H4 (cell line): ENCODE measurements around the gene PCSK2. TPM values are rescaled to one million over a fixed set of nuclear protein-coding genes. Genes with fewer than 3 reads are reported as not detected.

Source experiments
- DNase-seq: peaks from one replicate; pipeline ENCODE4 v3.0.0-alpha.2; 2015; ENCODE audit warnings: low spot score
- total RNA-seq: library from RNA; depleted of rRNA; stranded (reverse); fragments of >200 nt; shearing (Covaris generic); gene quantifications from 2 replicates; pipeline ENCODE4 v1.2.3, GENCODE V29; 2014

Gene PCSK2
- total RNA-seq, 1 experiment from 2014 or later = 1.6 TPM

DNA sequence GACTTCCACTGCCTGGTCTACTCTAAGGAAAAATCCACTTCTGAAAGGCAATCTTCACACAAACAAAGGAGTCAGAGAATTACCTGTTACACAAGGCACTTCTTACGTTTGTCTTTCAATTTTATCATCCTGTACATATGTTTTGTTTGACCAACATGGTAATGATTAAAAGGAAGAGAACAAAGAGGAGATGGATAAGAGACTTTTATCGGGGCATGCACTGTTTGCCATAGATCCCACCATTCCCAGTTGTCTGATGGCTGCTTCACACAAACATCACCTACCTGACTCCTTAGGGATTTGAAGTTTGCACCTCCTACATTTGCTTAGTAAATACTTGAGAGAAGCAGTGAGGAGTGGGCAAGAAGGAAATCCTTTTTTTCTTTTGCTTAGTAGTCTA is 217.3 kb downstream of the PCSK2 start:
- no peak for DNase-seq

- no peak for DNase-seq
Measured at GRCh38 chr20:17445543-17445942, 218.7 kb downstream of the PCSK2 start.

GRCh38 chr20:17446171-17446570 is 219.3 kb downstream of the PCSK2 start:
- no peak for DNase-seq

- DNase-seq = no peak
Measured at GRCh38 chr20:17448071-17448470, 221.2 kb downstream of the PCSK2 start.

GRCh38 chr20:17449031-17449430 is 222.2 kb downstream of the PCSK2 start:
- DNase-seq = no peak

GRCh38 chr20:17452441-17452840 is 225.6 kb downstream of the PCSK2 start:
- DNase-seq = no peak

DNA sequence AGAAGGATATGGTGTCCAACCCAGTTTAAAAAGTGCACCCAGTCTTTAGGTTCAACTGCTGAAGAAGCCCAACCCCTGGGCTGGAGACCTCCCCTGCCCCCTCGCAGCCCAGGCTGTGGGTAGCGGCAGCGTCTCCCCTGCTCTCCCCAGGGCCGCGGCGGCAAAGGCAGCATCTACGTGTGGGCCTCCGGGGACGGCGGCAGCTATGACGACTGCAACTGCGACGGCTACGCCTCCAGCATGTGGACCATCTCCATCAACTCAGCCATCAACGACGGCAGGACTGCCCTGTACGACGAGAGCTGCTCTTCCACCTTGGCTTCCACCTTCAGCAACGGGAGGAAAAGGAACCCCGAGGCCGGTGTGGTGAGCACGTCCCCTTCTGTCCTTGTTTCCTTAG is 226.8 kb downstream of the PCSK2 start:
- DNase-seq = no peak

DNA sequence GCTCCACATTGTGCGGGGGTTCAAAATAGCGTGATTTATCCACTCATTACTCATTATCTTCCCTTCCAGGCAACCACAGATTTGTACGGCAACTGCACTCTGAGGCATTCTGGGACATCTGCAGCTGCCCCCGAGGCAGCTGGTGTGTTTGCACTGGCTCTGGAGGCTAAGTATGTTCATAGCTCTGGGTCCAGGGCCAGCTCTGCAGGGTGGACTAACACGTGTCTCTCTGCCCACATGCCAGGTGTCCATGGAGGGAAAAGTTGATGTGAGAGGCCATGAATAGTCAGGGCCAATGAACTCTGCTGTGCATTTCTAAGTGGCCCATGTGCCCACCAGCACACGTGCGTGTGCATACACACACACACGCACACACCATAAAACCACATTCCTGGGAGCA is 229.4 kb downstream of the PCSK2 start:
- no peak for DNase-seq

DNA sequence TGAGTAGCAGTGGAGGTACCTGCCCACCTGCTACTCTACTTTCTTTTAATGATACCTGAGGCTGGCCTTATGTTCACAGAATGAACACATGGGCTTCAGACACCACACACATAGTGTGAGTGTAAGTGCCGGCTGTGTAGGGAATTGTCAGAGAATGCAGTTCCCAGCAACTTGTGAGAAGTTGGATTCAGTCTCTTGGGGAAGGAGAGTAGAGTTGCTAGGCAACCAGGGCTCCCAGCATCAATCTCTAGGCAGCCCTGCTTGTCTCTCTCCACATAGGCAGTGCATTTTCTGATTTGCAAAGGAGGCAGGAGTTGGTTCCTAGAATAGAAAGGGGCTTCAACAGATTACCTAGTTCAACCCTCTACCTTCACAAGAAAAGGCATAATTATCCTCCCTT is 230.2 kb downstream of the PCSK2 start:
- DNase-seq = no peak

DNA sequence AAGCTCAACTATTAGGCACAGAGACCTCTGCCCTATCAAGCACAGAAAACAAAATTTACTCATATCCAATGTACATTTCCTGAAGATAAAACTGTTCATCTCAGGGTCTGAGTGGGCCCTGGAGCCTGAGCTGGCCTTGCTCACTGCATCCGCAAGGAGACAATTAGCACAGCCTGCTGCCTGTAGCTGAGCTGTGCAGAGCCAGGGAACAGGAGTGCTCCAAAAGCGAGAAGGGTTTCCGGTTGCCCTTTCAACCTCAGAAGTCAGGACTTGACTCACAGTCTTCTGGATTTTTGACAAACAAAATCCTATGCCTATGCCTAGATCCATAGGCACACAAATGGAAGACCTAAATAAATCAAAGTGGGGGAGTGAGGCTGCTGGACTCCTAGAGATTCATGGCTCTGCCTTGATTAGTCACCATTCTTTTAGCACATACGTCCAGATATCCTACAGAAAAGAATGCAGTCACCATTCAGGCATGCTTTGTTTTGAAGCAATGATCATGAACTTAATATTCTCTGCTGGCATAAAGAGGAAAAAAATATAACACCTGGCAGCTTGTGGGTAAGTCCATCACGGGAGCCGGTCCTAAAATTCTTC is 230.8 kb downstream of the PCSK2 start:
- DNase-seq = no peak

- DNase-seq = no peak
Measured at GRCh38 chr20:17460119-17460518, 233.3 kb downstream of the PCSK2 start.

DNA sequence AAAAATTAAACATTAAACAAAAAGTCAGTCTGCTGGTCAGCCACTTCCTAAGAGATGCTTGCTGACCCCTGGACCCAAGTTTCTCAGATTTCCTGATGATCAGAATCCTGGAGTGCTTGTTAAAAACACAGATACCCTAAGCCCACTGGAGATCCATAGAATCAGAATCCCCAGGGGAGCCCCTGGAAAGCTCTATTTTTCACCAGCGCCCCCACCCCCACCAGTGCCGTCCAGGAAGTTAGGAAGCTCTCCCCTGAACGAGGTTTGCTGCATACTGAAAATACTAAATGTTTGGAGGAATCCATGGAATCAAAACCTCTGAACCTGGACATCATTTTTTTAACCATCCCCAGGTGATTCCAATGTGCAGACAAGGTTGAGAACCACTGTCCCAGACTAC is 235.1 kb downstream of the PCSK2 start:
- no peak for DNase-seq

DNA sequence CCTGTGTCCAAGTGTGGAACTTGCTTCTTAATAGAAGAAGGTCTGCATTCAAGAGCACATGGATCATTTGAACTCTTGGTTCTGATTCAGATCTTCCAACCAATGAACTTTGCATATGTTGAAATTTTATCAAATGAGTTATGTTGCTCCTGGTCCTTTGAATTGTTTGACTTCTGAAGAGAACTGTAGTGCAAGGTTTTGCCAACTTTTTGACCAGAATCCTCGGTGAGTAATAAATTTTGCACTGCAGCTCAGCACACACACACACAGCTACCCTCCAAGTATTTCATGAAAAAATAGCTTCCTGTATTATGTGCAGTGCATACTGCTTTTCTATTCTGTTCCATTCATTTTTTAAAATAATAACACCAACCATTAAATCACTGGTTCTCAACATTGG is 236.9 kb downstream of the PCSK2 start:
- DNase-seq = no peak

- DNase-seq = no peak
Measured at GRCh38 chr20:17465236-17465635, 238.4 kb downstream of the PCSK2 start.

DNA sequence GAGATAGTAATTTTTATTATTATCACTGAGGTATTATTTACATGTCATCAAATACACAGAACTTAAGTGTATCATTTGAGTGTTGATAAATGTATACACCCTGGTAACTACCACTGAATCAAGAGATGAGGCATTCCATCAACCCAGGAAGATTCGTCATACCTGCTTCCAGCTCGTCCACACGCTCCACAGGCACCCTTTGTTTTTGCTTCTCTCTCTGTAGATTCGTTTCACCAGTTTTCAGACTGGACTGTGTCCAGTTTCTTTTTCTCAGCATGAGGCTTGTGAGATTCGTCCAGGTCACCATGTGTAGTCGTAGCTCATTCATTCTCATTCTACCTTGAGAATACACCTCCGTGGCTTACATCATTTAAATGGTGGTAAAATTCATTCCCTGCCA is 239.8 kb downstream of the PCSK2 start:
- DNase-seq = no peak

GRCh38 chr20:17467120-17467655 is 240.3 kb downstream of the PCSK2 start:
- DNase-seq = no peak

DNA sequence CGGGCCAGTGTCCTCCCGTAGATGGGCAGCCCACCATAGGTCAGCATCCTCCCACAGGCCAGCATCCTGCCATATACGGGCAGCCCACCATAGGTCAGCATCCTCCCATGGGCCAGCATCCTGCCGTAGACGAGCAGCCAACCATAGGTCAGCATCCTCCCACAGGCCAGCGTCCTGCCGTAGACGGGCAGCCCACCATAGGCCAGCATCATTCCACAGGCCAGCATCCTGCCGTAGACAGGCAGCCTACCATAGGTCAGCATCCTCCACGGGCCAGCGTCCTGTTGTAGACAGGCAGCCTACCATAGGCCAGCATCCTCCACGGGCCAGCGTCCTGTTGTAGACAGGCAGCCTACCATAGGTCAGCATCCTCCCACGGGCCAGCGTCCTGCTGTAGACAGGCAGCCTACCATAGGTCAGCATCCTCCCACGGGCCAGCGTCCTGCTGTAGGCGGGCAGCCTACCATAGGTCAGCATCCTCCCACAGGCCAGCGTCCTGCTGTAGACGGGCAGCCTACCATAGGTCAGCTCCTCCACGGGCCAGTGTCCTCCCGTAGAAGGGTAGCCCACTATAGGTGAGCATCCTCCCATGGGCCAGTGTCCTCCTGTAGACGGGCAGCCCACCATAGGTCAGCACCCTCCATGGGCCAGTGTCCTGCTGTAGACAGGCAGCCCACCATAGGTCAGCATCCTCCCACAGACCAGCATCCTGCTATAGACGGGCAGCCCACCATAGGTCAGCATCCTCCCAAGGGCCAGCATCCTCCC is 241.4 kb downstream of the PCSK2 start:
- no peak for DNase-seq

- no peak for DNase-seq
Measured at GRCh38 chr20:17469246-17470030, 242.6 kb downstream of the PCSK2 start.

GRCh38 chr20:17470521-17470920 is 243.7 kb downstream of the PCSK2 start:
- no peak for DNase-seq

DNA sequence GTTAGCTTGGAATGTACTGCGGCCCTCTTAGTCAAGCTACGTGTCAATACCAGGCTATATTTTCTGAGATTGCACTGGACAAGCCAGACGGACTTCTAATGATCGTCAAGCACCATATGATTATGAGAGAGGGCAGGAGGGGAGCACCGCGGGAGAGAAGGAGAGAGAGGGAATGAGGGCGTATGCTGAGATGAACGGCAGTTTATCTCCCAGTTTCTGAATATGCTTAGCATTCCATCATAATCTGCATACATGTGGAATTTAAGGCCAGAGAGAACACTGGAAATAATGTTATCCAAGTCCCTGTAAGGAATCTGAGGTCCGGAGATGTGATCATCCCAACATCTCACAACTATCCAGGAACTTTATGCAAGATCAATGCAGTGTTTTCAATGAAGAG is 244.1 kb downstream of the PCSK2 start:
- DNase-seq = no peak

DNA sequence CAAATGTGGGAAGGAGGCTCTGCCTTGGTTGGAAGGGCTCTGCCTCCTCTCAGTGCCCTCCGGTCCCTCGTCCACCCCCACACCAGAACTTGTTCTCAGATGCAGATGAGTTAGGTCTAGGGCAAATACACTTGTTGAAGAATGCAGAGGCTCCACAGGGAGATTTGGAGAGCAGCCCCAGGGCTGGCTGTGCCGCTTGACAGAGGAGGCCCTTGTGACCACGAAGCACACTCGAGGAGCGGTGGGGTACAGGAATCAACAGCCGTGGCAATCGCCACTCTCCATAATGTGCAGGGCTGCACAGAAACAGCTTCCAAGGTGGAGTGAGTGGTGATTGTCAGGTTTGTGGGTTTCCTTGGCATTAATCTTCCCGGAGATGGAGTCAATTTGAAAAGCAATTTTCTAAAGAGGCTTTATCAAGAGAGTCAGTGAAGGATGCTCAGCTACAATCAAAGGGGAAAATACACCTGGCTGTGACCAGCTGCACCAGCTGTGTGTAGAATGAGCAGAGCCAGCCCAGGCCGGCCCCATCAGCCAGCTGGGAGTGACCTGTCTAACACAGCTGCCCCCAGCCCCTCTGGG is 244.9 kb downstream of the PCSK2 start:
- DNase-seq = no peak

DNA sequence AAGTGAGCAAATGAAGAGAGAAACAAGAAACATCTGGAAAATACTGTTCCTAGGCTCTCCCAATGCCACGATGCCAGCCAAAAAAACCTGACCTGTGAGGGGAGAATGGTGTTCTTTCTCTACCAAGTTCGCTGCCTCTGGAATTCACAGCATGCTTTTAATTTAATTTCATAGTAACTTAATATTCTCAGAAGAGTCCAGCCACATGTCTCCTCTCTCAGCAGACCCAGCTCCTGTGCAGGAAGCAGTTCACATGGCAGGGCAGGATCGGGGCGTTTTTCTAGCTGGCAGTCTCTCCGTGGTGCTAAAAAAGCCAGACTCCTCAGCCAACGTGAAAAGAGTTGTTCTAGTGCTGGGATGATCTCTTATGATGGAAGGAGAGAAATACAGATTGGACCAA is 246.8 kb downstream of the PCSK2 start:
- no peak for DNase-seq
